Heart right ventricle (tissue), 16 donors: Measurements from ENCODE around the gene MOBP. TPM values are rescaled to one million over a fixed set of nuclear protein-coding genes. Genes with fewer than 3 reads are reported as not detected.

Experiments
- ATAC-seq, 8 donors: fragments of 200-7000 bp; cut with Tn5 transposase; one replicate each; pipeline ENCODE4 v1.9.1; 2020; ENCODE audit warnings: mild to moderate bottlenecking in 8 of 8, moderate library complexity in 8 of 8, moderate number of reproducible peaks in 1 of 8
- DNase-seq, 2 donors: peaks; one replicate each; pipeline ENCODE4 v3.0.0-alpha.2; 2020
- H3K27ac ChIP-seq, 10 donors: fragments of 200-600 bp; sonication (generic) in 2 of 10; one replicate each; pipeline versions ENCODE4 v1.5.0 to v1.8.0; 2020 to 2022; ENCODE audit warnings: mild to moderate bottlenecking in 3 of 10
- H3K27me3 ChIP-seq, 7 donors: fragments of 200-600 bp; one replicate each; pipeline ENCODE4 v1.8.0; 2021 to 2022; ENCODE audit warnings: mild to moderate bottlenecking in 2 of 7
- H3K36me3 ChIP-seq, 9 donors: fragments of 200-600 bp; sonication (generic) in 1 of 9; one replicate each; pipeline versions ENCODE4 v1.5.0 to v1.8.0; 2020 to 2022; ENCODE audit warnings: mild to moderate bottlenecking in 2 of 9
- H3K4me1 ChIP-seq, 9 donors: fragments of 200-600 bp; sonication (generic) in 1 of 9; one replicate each; pipeline versions ENCODE4 v1.5.0 to v1.8.0; 2020 to 2022; ENCODE audit warnings: mild to moderate bottlenecking in 4 of 9
- H3K4me3 ChIP-seq, 10 donors: fragments of 200-600 bp; sonication (generic) in 2 of 10; one replicate each; pipeline versions ENCODE4 v1.5.0 to v1.8.0; 2020 to 2022; ENCODE audit warnings: mild to moderate bottlenecking in 7 of 10, moderate library complexity in 2 of 10
- H3K9me3 ChIP-seq, 11 donors: fragments of 200-600 bp in 10 of 11; sonication (generic) in 2 of 11; one replicate each; pipeline versions ENCODE4 v1.5.0 to v1.8.0; 2013 to 2022; ENCODE audit warnings: mild to moderate bottlenecking in 2 of 11, control low read depth in 1 of 11, moderate library complexity in 1 of 11
- WGBS, 2 donors: extraction: QIAGEN DNeasy Blood & Tissue Kit; methylation state at CpG; one replicate each; pipeline ENCODE4 v1.1.7; 2013; ENCODE audit warnings: inconsistent platforms in 1 of 2; 5-methylcytosine and 5-hydroxymethylcytosine counted together
- intact Hi-C, 10 donors: fragments of 100-400 bp; cut with DNase I; formaldehyde crosslinking; loops; one replicate each; pipeline versions ENCODE4 v1.11.1 to v1.14.2; 2022
- polyA plus RNA-seq, 2 donors: library from polyadenylated mRNA; stranded (reverse); fragments of 200-250 nt; gene quantifications; one replicate each; pipeline ENCODE4 v1.2.3, GENCODE V29; 2013
- total RNA-seq, 10 donors: library from RNA; stranded (reverse); fragmentation: NEBNext Ultra II Directional in 3 of 10; extraction: Animal tissue kit (Norgen Biotek cat#: 25700) in 3 of 10; gene quantifications; one replicate each; pipeline versions ENCODE4 v1.2.1 to v1.2.4, GENCODE V29; 2021 to 2023
- TF ChIP-seq, protein P1 (sequence below), 9 donors: fragments of 200-600 bp; sonication (generic) in 2 of 9; IDR thresholded peaks; one replicate each; pipeline versions ENCODE4 v1.5.0 to v1.8.0; 2021 to 2022; ENCODE audit warnings: antibody characterized with exemption in 9 of 9, mild to moderate bottlenecking in 5 of 9, moderate library complexity in 1 of 9
- donor health status: Arrhythmogenic right ventricular cardiomyopathy.
- donor health status: ischemic (EF 13 %, LVEDD 7.1; RV severe dilation, severe dysfunction).
- donor health status: healthy with polysubstance abuse.
- donor health status: DM: no; HTN: yes; CAD: no.
- donor health status: DM: no; HTN: no; CAD: no.
- donor health status: ischemic (EF 25% LVEDD 6.9; RV normal size, moderate dysfunction).
- donor health status: ischemic (EF 25% LVEDD 5.7; RV mildly dilated, moderate dysfunction).
- donor health status: healthy.
- donor health status: DM: yes; HTN: yes; CAD: no.
- donor health status: Ischemic cardiomyopathy.
- donor health status: ischemic (EF 35%, LVEDD 5.7; RV mildly dilated, moderate dysfunction).
- donor health status: nonischemic (EF 11% LVEDD 7.7; RV severe dilation, severe dysfunction).
- donor health status: DM: yes; HTN: yes; CAD: no.
- donor health status: PGD.
- donor health status: ischemic (EF 29% LVEDD 5.4; RV normal size, mild dysfunction).
- donor health status: nonischemic (EF 23%, LVEDD 6.1; RV moderate dilation, normal function).

Gene MOBP
- total and polyA plus RNA-seq, 12 donors = 0.01 to 0.59 (median 0.11) TPM; not detected in 7

DNA sequence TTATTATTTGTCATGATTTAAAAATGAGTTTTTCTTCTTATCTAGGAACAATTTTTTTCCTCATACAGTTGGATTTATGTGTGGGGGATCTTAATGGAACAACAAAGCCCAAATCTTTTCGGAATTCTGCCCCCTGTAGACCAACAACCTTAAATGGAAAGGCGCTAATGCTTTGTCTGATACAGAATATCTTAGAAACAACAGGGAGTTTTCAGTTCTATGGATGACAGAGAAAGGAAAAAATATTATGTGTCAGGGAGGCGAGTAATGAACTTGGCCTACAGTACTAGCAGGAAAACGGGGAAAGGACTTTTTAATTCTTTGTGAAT lies 592 bp downstream of the MOBP start:
- Histone ChIP-seq H3K36me3 (no peaks in the 10 kb centered on the region), H3K4me1 (no peaks in the 10 kb centered on the region), H3K27ac (no peak overlapping the region), H3K27me3 (peaks cover 0 to 17% (median 0%) of the 10 kb centered on the region in 7 donors), H3K4me3 (no peak overlapping the region), H3K9me3 (no peaks in the 10 kb centered on the region)
- TF ChIP-seq, protein P1, sequence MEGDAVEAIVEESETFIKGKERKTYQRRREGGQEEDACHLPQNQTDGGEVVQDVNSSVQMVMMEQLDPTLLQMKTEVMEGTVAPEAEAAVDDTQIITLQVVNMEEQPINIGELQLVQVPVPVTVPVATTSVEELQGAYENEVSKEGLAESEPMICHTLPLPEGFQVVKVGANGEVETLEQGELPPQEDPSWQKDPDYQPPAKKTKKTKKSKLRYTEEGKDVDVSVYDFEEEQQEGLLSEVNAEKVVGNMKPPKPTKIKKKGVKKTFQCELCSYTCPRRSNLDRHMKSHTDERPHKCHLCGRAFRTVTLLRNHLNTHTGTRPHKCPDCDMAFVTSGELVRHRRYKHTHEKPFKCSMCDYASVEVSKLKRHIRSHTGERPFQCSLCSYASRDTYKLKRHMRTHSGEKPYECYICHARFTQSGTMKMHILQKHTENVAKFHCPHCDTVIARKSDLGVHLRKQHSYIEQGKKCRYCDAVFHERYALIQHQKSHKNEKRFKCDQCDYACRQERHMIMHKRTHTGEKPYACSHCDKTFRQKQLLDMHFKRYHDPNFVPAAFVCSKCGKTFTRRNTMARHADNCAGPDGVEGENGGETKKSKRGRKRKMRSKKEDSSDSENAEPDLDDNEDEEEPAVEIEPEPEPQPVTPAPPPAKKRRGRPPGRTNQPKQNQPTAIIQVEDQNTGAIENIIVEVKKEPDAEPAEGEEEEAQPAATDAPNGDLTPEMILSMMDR (IDR thresholded peaks at IDR 0.05) = no peak
- DNase-seq = no peak
- no peak for ATAC-seq
- intact Hi-C loops = no loop called here
- WGBS, 2 donors = 66 to 82% methylated on average over 4 of the region's 4 CpGs

DNA sequence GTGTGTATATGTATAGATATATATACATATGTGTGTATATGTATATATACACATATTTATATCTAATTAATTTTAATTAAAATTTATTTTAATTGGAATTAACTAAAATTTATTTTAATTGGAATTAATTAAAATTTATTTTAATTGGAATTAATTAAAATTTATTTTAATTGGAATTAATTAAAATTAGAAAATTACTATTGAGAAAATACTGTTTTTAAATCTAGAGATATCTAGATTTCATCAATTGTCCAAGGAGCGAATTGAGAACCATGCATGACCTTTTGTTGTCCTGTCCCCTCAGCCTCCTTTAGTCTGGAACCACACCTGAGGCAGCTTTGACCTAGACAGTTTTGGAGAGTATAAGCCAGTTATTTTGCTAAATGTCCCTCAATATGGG lies 1.8 kb downstream of the MOBP start:
- no peaks in the 10 kb centered on the region for H3K36me3 ChIP-seq
- H3K4me1 ChIP-seq = no peaks in the 10 kb centered on the region
- peaks cover 0 to 19% (median 4%) of the 10 kb centered on the region in 7 donors for H3K27me3 ChIP-seq
- no peaks in the 10 kb centered on the region for H3K9me3 ChIP-seq
- WGBS, 2 donors = 87 to 96% methylated on average over 1 of the region's 1 CpG
- no peak for ATAC-seq
- TF ChIP-seq, protein P1 (IDR thresholded peaks at IDR 0.05) = no peak
- intact Hi-C loops = no loop called here
- H3K4me3 ChIP-seq = no peak overlapping the region
- H3K27ac ChIP-seq = no peak overlapping the region
- DNase-seq = no peak

DNA sequence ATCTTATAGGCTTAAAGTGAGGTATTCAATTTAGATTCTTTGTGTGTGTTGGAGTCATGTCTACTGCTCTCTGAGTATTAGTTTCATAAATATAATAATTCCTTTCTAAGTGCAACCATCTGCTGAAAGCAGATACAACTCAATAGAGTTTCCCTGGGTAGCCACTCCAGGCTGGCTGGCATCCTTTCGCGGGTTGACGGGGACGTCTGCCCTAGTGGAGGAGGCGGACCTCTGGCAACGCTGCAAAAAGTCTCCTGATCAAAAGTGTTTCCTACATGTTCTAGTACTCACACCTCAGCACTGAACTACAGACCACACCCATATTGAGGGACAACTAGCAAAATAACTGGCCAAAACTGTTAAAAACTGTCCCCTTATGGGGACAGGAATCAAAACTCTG lies 2.5 kb downstream of the MOBP start:
- no peak overlapping the region for H3K4me3 ChIP-seq
- ATAC-seq = no peak
- H3K27ac ChIP-seq = no peak overlapping the region
- no peaks in the 10 kb centered on the region for H3K4me1 ChIP-seq
- WGBS, 2 donors = 74 to 76% methylated on average over 6 of the region's 6 CpGs
- no peaks in the 10 kb centered on the region for H3K36me3 ChIP-seq
- intact Hi-C loops = no loop called here
- peaks cover 0 to 19% (median 4%) of the 10 kb centered on the region in 7 donors for H3K27me3 ChIP-seq
- H3K9me3 ChIP-seq = no peaks in the 10 kb centered on the region
- TF ChIP-seq, protein P1 (IDR thresholded peaks at IDR 0.05) = no peak
- no peak for DNase-seq

DNA sequence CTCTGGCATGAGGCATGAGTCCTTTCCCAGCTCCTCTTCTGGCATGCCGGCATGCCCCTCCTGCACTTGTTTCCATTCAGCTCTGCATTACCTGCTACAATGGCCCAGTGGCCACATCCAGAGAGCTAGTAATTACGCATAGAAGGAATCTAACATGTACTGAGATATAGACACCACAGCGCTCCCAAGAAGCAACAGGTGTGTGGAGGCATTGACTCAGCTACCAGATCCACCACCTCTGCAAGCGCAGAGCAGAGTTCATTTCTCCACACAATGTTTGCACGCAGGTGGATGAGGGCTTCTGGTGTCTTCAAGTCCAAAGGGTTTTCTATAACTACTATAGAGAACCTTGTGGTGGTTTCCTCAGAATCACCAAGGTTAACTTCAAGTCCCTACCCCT lies 4.2 kb downstream of the MOBP start:
- intact Hi-C loops = no loop called here
- WGBS, 2 donors = 95 to 98% methylated on average over 5 of the region's 5 CpGs
- Histone ChIP-seq H3K4me1 (no peaks in the 10 kb centered on the region), H3K27ac (no peak overlapping the region), H3K9me3 (peaks cover 0 to 10% (median 0%) of the 10 kb centered on the region in 11 donors), H3K4me3 (no peak overlapping the region), H3K27me3 (peaks cover 0 to 19% (median 4%) of the 10 kb centered on the region in 7 donors), H3K36me3 (no peaks in the 10 kb centered on the region)
- TF ChIP-seq, protein P1 (IDR thresholded peaks at IDR 0.05) = no peak
- no peak for DNase-seq
- ATAC-seq = no peak
